Medulla oblongata (tissue), 1 donor: ENCODE results near the gene RNF39.
"Not testable (repeated sequence)": the region's sequence is repeated elsewhere in the genome, so short reads cannot be mapped to it uniquely, and the experiment has no call there.

Source experiments
- DNase-seq: peaks from one replicate; pipeline ENCODE4 v3.0.0-alpha.2; 2015; ENCODE audit errors: extremely low spot score

Gene RNF39

GRCh38 chr6:30075094-30075789, at the start of gene RNF39:
RNF39 (minus strand) TSS chr6:30075769; CDS start chr6:30075585, 184 bp downstream.
- no peak for DNase-seq

- DNase-seq = no peak
Observed at GRCh38 chr6:30122515-30122914, 46.9 kb upstream of the RNF39 start.

GRCh38 chr6:30121446-30122366, 46.1 kb upstream of the RNF39 start:
- DNase-seq = no peak

- not testable (repeated sequence) for DNase-seq
Observed at GRCh38 chr6:30118691-30119090, 43.1 kb upstream of the RNF39 start.

GRCh38 chr6:30116724-30117123, 41.2 kb upstream of the RNF39 start:
- DNase-seq = no peak

GRCh38 chr6:30113841-30114240, 38.3 kb upstream of the RNF39 start:
- DNase-seq = no peak

GRCh38 chr6:30113003-30113759, 37.6 kb upstream of the RNF39 start, which contains the start of gene TRIM31:
TRIM31 (minus strand) TSS chr6:30113090; CDS start chr6:30112805, 285 bp downstream.
- DNase-seq = no peak

- no peak for DNase-seq
Observed at GRCh38 chr6:30112402-30112994, 36.9 kb upstream of the RNF39 start.

GRCh38 chr6:30111266-30111856, 35.8 kb upstream of the RNF39 start:
- no peak for DNase-seq

- DNase-seq = no peak
Observed at GRCh38 chr6:30104661-30105060, 29.1 kb upstream of the RNF39 start.

- no peak for DNase-seq
Observed at GRCh38 chr6:30103872-30104179, 28.3 kb upstream of the RNF39 start.

- DNase-seq = peak; percentile 96
Observed at GRCh38 chr6:30102970-30103871, 27.7 kb upstream of the RNF39 start.

- peak; percentile 7 for DNase-seq
Observed at GRCh38 chr6:30102414-30102969, 26.9 kb upstream of the RNF39 start.

GRCh38 chr6:30101444-30102413, 26.2 kb upstream of the RNF39 start:
- peak; percentile 92 for DNase-seq

GRCh38 chr6:30100585-30101443, 25.2 kb upstream of the RNF39 start:
- no peak for DNase-seq

- DNase-seq = no peak
Observed at GRCh38 chr6:30100154-30100553, 24.6 kb upstream of the RNF39 start.

- DNase-seq = no peak
Observed at GRCh38 chr6:30097902-30098768, 22.6 kb upstream of the RNF39 start.
